ENCODE data around the gene NUP98.
"Not testable (repeated sequence)": the region's sequence is repeated elsewhere in the genome, so short reads cannot be mapped to it uniquely, and the experiment has no call there.

Gene NUP98

GRCh38 chr11:3796346-3796745 lies 1.0 kb downstream of the NUP98 start:
- DNase-seq, result no peak

GRCh38 chr11:3796002-3796311 lies 1.4 kb downstream of the NUP98 start:
- no peak for DNase-seq

GRCh38 chr11:3795131-3796001 lies 2.0 kb downstream of the NUP98 start:
- no peak for DNase-seq

GRCh38 chr11:3794387-3794786 lies 3.0 kb downstream of the NUP98 start:
- not testable (repeated sequence) for DNase-seq

- no peak for DNase-seq
These were observed 10.4 kb downstream of the NUP98 start for GRCh38 chr11:3786781-3787428.

- no peak for DNase-seq
These were observed 13.7 kb downstream of the NUP98 start for GRCh38 chr11:3783611-3784010.

- no peak for DNase-seq
These were observed 14.4 kb downstream of the NUP98 start for GRCh38 chr11:3782963-3783362.

GRCh38 chr11:3781423-3781822 lies 15.9 kb downstream of the NUP98 start:
- DNase-seq, result no peak

GRCh38 chr11:3775736-3776406 lies 21.5 kb downstream of the NUP98 start:
- DNase-seq, result no peak

GRCh38 chr11:3773180-3773579 lies 24.2 kb downstream of the NUP98 start:
- DNase-seq, result no peak

- DNase-seq, result no peak
These were observed 29.8 kb downstream of the NUP98 start for GRCh38 chr11:3767536-3767935.

- DNase-seq, result not testable (repeated sequence)
These were observed 30.5 kb downstream of the NUP98 start for GRCh38 chr11:3766836-3767235.

- no peak for DNase-seq
These were observed 33.1 kb downstream of the NUP98 start for GRCh38 chr11:3764266-3764665.

GRCh38 chr11:3755151-3755550 lies 42.2 kb downstream of the NUP98 start:
- no peak for DNase-seq

- DNase-seq, result no peak
These were observed 44.2 kb downstream of the NUP98 start for GRCh38 chr11:3753110-3753509.

- no peak for DNase-seq
These were observed 49.6 kb downstream of the NUP98 start for GRCh38 chr11:3747704-3748103.

GRCh38 chr11:3745161-3745560 lies 52.2 kb downstream of the NUP98 start:
- no peak for DNase-seq

GRCh38 chr11:3738723-3739122 lies 58.6 kb downstream of the NUP98 start:
- DNase-seq, result no peak

GRCh38 chr11:3738241-3738640 lies 59.1 kb downstream of the NUP98 start:
- DNase-seq, result no peak

GRCh38 chr11:3737386-3737933 lies 59.9 kb downstream of the NUP98 start:
- DNase-seq, result no peak

- no peak for DNase-seq
These were observed 60.5 kb downstream of the NUP98 start for GRCh38 chr11:3736816-3737215.

GRCh38 chr11:3735827-3736226 lies 61.5 kb downstream of the NUP98 start:
- DNase-seq, result no peak

GRCh38 chr11:3732671-3733436 lies 64.5 kb downstream of the NUP98 start:
- DNase-seq, result no peak
